ENCODE results near the gene PTPN13. TPM values are rescaled to one million over a fixed set of nuclear protein-coding genes. Genes with fewer than 3 reads are reported as not detected.

PTPN13 gene
- total RNA-seq, 2 experiments from 2014 or later = 2.7 to 3.2 TPM

GRCh38 chr4:86845593-86845992, 251.5 kb downstream of the PTPN13 start:
- CTCF ChIA-PET = no interaction called here
- H3K27ac Mint-ChIP-seq = no peak overlapping the region
- POLR2A ChIA-PET = no interaction called here
- no peaks in the 10 kb centered on the region for H3K4me1 Mint-ChIP-seq (ENCODE audit: low read depth)
- H3K27me3 Mint-ChIP-seq = peaks cover 6% of the 10 kb centered on the region
- H3K9me3 Mint-ChIP-seq = no peaks in the 10 kb centered on the region
- DNase-seq = no peak
- no peaks in the 10 kb centered on the region for H3K36me3 Mint-ChIP-seq
- no peak overlapping the region for H3K4me3 Mint-ChIP-seq
- intact Hi-C loops (cut with micrococcal nuclease) = no loop called here

- intact Hi-C loops (cut with micrococcal nuclease) = no loop called here
- no peaks in the 10 kb centered on the region for H3K36me3 Mint-ChIP-seq
- CTCF ChIA-PET = no interaction called here
Measured at GRCh38 chr4:86846921-86847320, 252.8 kb downstream of the PTPN13 start.

GRCh38 chr4:86847571-86847970, 253.5 kb downstream of the PTPN13 start:
- Mint-ChIP-seq H3K36me3 (no peaks in the 10 kb centered on the region), H3K27me3 (peaks cover 6% of the 10 kb centered on the region), H3K4me1 (ENCODE audit: low read depth) (no peaks in the 10 kb centered on the region), H3K9me3 (no peaks in the 10 kb centered on the region), H3K27ac (no peak overlapping the region), H3K4me3 (no peak overlapping the region)
- ChIA-PET CTCF (no interaction called here), POLR2A (no interaction called here)
- no peak for DNase-seq
- intact Hi-C loops (cut with micrococcal nuclease) = no loop called here

More at GRCh38 chr4:86846921-86847320, 252.8 kb downstream of the PTPN13 start:
- Mint-ChIP-seq H3K4me3 (no peak overlapping the region), H3K27me3 (peaks cover 6% of the 10 kb centered on the region), H3K4me1 (ENCODE audit: low read depth) (no peaks in the 10 kb centered on the region), H3K27ac (no peak overlapping the region), H3K9me3 (no peaks in the 10 kb centered on the region)
- POLR2A ChIA-PET = no interaction called here
- no peak for DNase-seq

- no peak overlapping the region for H3K4me3 Mint-ChIP-seq
- ChIA-PET CTCF (no interaction called here), POLR2A (no interaction called here)
- peaks cover 6% of the 10 kb centered on the region for H3K27me3 Mint-ChIP-seq
- DNase-seq = no peak
- no peaks in the 10 kb centered on the region for H3K9me3 Mint-ChIP-seq
- H3K4me1 Mint-ChIP-seq (ENCODE audit: low read depth) = no peaks in the 10 kb centered on the region
- H3K36me3 Mint-ChIP-seq = no peaks in the 10 kb centered on the region
- no peak overlapping the region for H3K27ac Mint-ChIP-seq
- intact Hi-C loops (cut with micrococcal nuclease) = no loop called here
Measured at GRCh38 chr4:86848136-86848535, 254.0 kb downstream of the PTPN13 start.

- no peak for DNase-seq
- Mint-ChIP-seq H3K4me1 (ENCODE audit: low read depth) (no peaks in the 10 kb centered on the region), H3K36me3 (no peaks in the 10 kb centered on the region), H3K27ac (no peak within 1 kb of the TSS), H3K9me3 (no peaks in the 10 kb centered on the region), H3K4me3 (no peak within 1 kb of the TSS), H3K27me3 (peaks cover 6% of the 10 kb centered on the region)
- ChIA-PET POLR2A (no interaction called here), CTCF (no interaction called here)
- intact Hi-C loops (cut with micrococcal nuclease) = no loop called here
Measured at GRCh38 chr4:86848732-86849619, 254.9 kb downstream of the PTPN13 start, which contains the start of gene SLC10A6. SLC10A6 (minus strand) TSS chr4:86849384; CDS start chr4:86849115, 269 bp downstream.

- no peak overlapping the region for H3K4me3 Mint-ChIP-seq
- peaks cover 3% of the 10 kb centered on the region for H3K27me3 Mint-ChIP-seq
- no peaks in the 10 kb centered on the region for H3K9me3 Mint-ChIP-seq
- ChIA-PET CTCF (no interaction called here), POLR2A (no interaction called here)
- H3K4me1 Mint-ChIP-seq (ENCODE audit: low read depth) = no peaks in the 10 kb centered on the region
- intact Hi-C loops (cut with micrococcal nuclease) = no loop called here
- H3K27ac Mint-ChIP-seq = no peak overlapping the region
- no peak for DNase-seq
- no peaks in the 10 kb centered on the region for H3K36me3 Mint-ChIP-seq
Measured at GRCh38 chr4:86853209-86853608, 259.1 kb downstream of the PTPN13 start.

- Mint-ChIP-seq H3K4me1 (ENCODE audit: low read depth) (no peaks in the 10 kb centered on the region), H3K9me3 (no peaks in the 10 kb centered on the region), H3K27me3 (no peaks in the 10 kb centered on the region), H3K4me3 (no peak overlapping the region), H3K27ac (no peak overlapping the region), H3K36me3 (no peaks in the 10 kb centered on the region)
- POLR2A ChIA-PET = no interaction called here
- CTCF ChIA-PET = interaction anchor here (2.1 kb wide), 1 partner anchor 360 kb away, joined by 8 read pairs; no protein-coding TSS in a partner anchor
- no peak for DNase-seq
- intact Hi-C loops (cut with micrococcal nuclease) = no loop called here
Measured at GRCh38 chr4:86855572-86855971, 261.5 kb downstream of the PTPN13 start.

- no peaks in the 10 kb centered on the region for H3K4me1 Mint-ChIP-seq (ENCODE audit: low read depth)
- no peak overlapping the region for H3K4me3 Mint-ChIP-seq
- H3K36me3 Mint-ChIP-seq = no peaks in the 10 kb centered on the region
- ChIA-PET POLR2A (no interaction called here), CTCF (no interaction called here)
- no peak for DNase-seq
- H3K27me3 Mint-ChIP-seq = no peaks in the 10 kb centered on the region
- H3K9me3 Mint-ChIP-seq = no peaks in the 10 kb centered on the region
- intact Hi-C loops (cut with micrococcal nuclease) = no loop called here
- no peak overlapping the region for H3K27ac Mint-ChIP-seq
Measured at GRCh38 chr4:86856896-86857295, 262.8 kb downstream of the PTPN13 start.

GRCh38 chr4:86857341-86858052, 263.4 kb downstream of the PTPN13 start:
- Mint-ChIP-seq H3K4me1 (ENCODE audit: low read depth) (no peaks in the 10 kb centered on the region), H3K4me3 (no peak overlapping the region), H3K27ac (no peak overlapping the region), H3K27me3 (no peaks in the 10 kb centered on the region), H3K9me3 (no peaks in the 10 kb centered on the region), H3K36me3 (no peaks in the 10 kb centered on the region)
- ChIA-PET POLR2A (no interaction called here), CTCF (no interaction called here)
- intact Hi-C loops (cut with micrococcal nuclease) = no loop called here
- no peak for DNase-seq

Other genes with a start within 250 kb of the PTPN13 start
- gene MAPK10, start 234.3 kb upstream of the PTPN13 start, total RNA-seq = not detected

Data from activated CD4-positive, alpha-beta memory T cell treated with anti-CD3 and anti-CD28 coated beads for 36 hours (primary cell).